Gastrocnemius medialis (tissue), 4 donors: ENCODE measurements around the gene PTPN23.

Experiments used
- CTCF ChIP-seq, 5 experiments: fragments of 450-650 bp in 3 of 5; fragments of 200-600 bp in 2 of 5; sonication (generic) in 2 of 5; IDR thresholded peaks in 4 of 5; conservative IDR thresholded peaks in 1 of 5; 1 replicate in 4 of 5; 2 replicates in 1 of 5; pipeline ENCODE4 v1.5.1; 2016 to 2019; ENCODE audit warnings: antibody characterized with exemption in 5 of 5, mild to moderate bottlenecking in 3 of 5, moderate library complexity in 3 of 5
- POLR2A ChIP-seq, 2 donors: fragments of 450-650 bp; IDR thresholded peaks; one replicate each; pipeline ENCODE4 v1.6.1; 2017; ENCODE audit warnings: antibody characterized with exemption in 2 of 2, mild to moderate bottlenecking in 2 of 2, moderate library complexity in 2 of 2

- TF ChIP-seq CTCF (IDR thresholded peaks at IDR 0.05 in 4 of 5, conservative IDR thresholded peaks at IDR 0.05 in 1 of 5): peak; percentile 22 to 51 (median 34)
- TF ChIP-seq POLR2A (IDR thresholded peaks at IDR 0.05): no peak
Measured at GRCh38 chr3:47421741-47422649, 41.2 kb downstream of the PTPN23 start.
